ENCODE results near the gene OR13J1. TPM values are rescaled to one million over a fixed set of nuclear protein-coding genes. Genes with fewer than 3 reads are reported as not detected.

The OR13J1 gene, protein sequence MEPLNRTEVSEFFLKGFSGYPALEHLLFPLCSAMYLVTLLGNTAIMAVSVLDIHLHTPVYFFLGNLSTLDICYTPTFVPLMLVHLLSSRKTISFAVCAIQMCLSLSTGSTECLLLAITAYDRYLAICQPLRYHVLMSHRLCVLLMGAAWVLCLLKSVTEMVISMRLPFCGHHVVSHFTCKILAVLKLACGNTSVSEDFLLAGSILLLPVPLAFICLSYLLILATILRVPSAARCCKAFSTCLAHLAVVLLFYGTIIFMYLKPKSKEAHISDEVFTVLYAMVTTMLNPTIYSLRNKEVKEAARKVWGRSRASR
- not detected in 2 replicates for total RNA-seq

DNA sequence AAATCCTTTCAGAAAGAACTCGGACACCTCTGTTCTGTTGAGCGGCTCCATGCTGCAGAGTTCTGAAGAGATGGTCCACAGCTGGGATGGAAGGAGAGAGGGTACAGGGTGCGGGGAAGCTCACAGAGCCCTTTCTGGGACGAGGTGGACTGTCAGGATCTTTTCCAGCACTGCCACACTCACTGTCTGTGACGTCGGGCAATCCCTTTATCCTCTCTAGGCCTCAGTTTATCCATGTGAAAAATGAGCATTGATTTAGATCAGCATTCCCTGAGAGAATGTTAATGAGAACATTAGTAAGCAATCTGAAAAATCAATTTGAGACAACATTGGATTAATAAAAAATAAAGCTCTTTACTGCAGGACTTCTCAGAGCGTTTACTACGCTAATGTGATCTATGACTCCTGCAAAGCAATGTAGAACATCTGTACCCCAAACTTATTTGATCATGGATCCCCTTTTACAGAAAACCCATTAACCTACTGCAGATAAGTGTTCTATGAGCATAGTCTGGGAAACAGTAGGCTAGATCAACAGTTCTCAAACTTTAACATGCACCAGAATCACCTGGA is at the start of gene OR13J1:
TSS of gene OR13J1 (minus strand) at position 51 of the 573 bp plus-strand sequence. CDS start at position 51, 0 bp downstream.
- no peak for DNase-seq (ENCODE audit: low read depth in 2 of 2)

GRCh38 chr9:35919212-35920008 is 49.2 kb upstream of the OR13J1 start:
- no peak for DNase-seq (ENCODE audit: low read depth in 2 of 2)

- no peak for DNase-seq (ENCODE audit: low read depth in 2 of 2)
Observed at GRCh38 chr9:35918780-35919179, 48.6 kb upstream of the OR13J1 start.

DNA sequence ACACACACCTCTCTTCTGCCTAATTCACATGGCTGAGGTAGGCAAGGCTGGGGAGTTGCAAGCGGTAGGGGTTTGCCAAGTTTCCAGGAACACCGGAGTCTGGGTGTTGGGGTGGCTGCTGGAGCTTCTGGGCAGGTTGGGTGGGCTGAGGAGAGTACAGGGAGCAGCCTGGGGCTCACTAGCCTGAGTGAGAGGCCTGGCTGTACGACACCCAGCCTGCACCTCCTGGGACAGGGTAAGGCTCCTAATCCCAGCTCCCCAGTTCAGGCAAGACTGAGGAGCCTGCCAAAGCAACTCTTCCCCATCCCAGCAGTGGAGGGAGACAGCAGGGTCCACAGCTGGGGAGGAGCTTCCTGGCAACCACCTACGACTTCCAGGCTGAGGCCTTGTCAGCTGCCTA is 47.1 kb upstream of the OR13J1 start:
- no peak for DNase-seq (ENCODE audit: low read depth in 2 of 2)

- DNase-seq (ENCODE audit: low read depth in 2 of 2): no peak
Observed at GRCh38 chr9:35915681-35916294, 45.6 kb upstream of the OR13J1 start.

- DNase-seq (ENCODE audit: low read depth in 2 of 2): peak; percentile 75 to 77
Observed at GRCh38 chr9:35914301-35914807, 44.2 kb upstream of the OR13J1 start.

DNA sequence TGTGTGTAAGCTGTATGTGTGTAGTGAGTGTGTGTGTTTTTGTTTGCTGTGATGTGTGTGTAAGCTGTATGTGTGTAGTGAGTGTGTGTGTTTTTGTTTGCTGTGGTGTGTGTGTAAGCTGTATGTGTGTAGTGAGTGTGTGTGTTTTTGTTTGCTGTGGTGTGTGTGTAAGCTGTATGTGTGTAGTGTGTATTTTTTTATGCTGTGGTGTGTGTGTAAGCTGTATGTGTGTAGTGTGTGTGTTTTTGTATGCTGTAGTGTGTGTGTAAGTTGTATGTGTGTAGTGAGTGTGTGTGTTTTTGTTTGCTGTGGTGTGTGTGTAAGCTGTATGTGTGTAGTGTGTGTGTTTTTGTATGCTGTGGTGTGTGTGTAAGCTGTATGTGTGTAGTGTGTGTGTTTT is 43.2 kb upstream of the OR13J1 start:
- DNase-seq (ENCODE audit: low read depth in 2 of 2): peak in 1 of 2 donors; percentile 22

- peak in 1 of 2 donors; percentile 18 for DNase-seq (ENCODE audit: low read depth in 2 of 2)
Observed at GRCh38 chr9:35912791-35913400, 42.7 kb upstream of the OR13J1 start.

GRCh38 chr9:35911690-35912089 is 41.5 kb upstream of the OR13J1 start:
- DNase-seq (ENCODE audit: low read depth in 2 of 2): no peak

GRCh38 chr9:35910613-35911359 is 40.6 kb upstream of the OR13J1 start:
- DNase-seq (ENCODE audit: low read depth in 2 of 2): peak; percentile 71 to 87

DNA sequence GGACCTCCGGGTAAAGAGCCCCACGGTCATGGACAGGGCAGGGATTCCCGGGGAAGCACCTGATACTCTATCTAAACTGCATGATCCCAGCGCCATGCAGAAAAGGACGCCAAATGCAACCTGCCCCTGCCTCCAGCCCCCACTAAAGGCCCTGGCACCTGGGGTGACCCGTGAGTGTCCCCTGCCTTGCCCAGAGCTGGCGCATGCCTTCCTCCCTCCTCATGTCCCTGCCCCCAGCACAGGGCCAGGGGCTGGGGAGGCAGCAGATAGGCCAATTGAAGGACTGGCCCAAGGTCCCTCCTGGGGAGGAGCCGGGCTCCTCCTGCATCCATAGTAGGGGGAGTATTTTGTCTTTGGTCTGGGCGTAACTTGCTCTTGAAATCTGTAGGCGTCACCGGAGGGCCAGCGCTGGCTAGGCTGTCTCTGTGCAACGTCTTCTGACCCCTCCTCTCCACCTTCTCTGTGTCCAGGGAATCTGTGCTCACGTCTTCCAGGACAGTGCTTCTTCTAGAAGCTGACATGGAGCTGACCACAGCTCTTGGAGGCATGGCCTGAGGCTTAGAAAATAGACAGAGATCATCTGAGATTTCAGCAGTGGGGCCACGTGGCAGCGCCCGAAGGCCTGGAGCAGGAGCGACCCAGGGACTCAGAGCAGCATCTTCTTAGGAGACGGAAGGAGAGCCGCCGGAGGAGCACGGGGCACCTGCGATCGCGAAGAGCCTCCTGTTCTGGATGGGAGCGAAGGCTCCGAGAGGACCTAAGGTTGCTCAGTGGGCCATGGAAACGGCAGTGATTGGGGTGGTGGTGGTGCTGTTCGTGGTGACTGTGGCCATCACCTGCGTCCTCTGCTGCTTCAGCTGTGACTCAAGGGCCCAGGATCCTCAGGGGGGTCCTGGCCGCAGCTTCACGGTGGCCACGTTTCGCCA is 39.7 kb upstream of the OR13J1 start:
- peak in 1 of 2 donors; percentile 12 for DNase-seq (ENCODE audit: low read depth in 2 of 2)

DNA sequence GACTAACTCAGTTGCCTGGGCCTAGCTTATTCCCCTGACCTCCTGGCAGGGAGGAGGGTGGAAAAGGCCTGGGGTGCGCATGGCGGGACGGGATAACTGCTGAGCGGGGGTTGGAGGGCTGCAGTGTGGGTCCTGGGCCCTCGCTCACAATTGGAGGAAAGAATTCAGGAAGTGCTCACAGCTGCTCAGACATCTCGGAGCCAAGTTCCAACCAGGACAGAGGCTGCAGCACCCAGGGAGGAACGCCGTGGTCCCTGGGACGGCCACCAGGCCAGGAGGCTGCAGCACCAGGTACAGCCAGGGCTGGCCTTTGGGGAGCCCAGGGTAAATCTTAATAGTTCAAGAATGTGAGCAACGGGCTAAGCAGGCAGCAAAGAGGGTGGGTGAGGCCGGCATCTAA is 39.1 kb upstream of the OR13J1 start, which contains the start of gene SPAAR:
TSS of gene SPAAR (plus strand) at position 217 of the 400 bp plus-strand sequence. CDS start 974 bp downstream, outside the sequence.
- DNase-seq (ENCODE audit: low read depth in 2 of 2): peak in 1 of 2 donors; percentile 61

GRCh38 chr9:35908504-35909125 is 38.4 kb upstream of the OR13J1 start:
- peak in 1 of 2 donors; percentile 32 for DNase-seq (ENCODE audit: low read depth in 2 of 2)

GRCh38 chr9:35907711-35908503 is 37.7 kb upstream of the OR13J1 start:
- DNase-seq (ENCODE audit: low read depth in 2 of 2): peak; percentile 61 to 91

DNA sequence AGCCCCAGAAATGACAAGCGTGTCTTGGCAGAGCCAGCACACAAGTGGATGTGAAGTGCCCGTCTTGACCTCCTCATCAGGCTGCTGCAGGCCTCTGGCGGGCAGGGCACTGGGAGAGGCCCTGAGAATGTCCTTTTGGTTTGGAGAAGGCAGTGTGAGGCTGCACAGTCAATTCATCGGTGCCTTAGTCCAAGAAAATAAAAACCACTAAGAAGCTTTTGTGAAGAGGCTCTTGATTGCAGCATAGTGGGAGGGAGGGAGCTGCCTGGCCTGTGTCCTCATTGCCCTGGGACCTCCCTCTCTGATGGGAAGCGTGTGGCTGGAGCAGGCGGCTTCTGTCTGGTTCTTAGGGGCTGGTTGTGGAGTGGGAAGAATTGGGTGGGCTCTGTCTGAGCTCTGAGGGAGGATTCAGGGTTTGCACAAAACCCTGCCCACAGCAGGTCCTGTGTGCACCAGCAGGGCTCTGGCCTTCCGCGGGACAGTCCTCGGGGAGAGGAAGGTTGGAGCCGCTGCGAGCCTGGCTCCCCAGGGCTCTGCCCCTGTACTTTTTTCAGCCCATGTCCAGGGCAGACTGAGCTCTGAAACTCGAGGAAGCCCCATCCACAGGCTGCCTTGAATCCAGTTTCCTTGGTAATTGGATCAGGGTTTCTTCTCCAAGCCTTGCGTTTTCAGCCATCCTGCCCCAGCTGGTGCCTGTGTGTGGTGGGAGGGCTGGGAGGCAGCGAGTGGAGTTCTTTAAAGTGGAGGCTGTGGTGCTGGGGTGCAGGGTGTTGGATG is 36.9 kb upstream of the OR13J1 start:
- DNase-seq (ENCODE audit: low read depth in 2 of 2): peak in 1 of 2 donors; percentile 24

GRCh38 chr9:35905912-35906679 is 35.9 kb upstream of the OR13J1 start, which contains the start of gene HRCT1:
Gene HRCT1 (plus strand): TSS chr9:35906202. CDS start chr9:35906288, 86 bp downstream.
- DNase-seq (ENCODE audit: low read depth in 2 of 2): peak; percentile 55 to 89

Data from dermis microvascular lymphatic vessel endothelial cell (primary cell).